Bone marrow (tissue), 2 donors: ENCODE results near the gene B4GALT6.

Source experiments
- DNase-seq, 2 donors: peaks; one replicate each; lab custom pipeline; 2025; lab: John Stamatoyannopoulos, UW

The B4GALT6 gene

DNA sequence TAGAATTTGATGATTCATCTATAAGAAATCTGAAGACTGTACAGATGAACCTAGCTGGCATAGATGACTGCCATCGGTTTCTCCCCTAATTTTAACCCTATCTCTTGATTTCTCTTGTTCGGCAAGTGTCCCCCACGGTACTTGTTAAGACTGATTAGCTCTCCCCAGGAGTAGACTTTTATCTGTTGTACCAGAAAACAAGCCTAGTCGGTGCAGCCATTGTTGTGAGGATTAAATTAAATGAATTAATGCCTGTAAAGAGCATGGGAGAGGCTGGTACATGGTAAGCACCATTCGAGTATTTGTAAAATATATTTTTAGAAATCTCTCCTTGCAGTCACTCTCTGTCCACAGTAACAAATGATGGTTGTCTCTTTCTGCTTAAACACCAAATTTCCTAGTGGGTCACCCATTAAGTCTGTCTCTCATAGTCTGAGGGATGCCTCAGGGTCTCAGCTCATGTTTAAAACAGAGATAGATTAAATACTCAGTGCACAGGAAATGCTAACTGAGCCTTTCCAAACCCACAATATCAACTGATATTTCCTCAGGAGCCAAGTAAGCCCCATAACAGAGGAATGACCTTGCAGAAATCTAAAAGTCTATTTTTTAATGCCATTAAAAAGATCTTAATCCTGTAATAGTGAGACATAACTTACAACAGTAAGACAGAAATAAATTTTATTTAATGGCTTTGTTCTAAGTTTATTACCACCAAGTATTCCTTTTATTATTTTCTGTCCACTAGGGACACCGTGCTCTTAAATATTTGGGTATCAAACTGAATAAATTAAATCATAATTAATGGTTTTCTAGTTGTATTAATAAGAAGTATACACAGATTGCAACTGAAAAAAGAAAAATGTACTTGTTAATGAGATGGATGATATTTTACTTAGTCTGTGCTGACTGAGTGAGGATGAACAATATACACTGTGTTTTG is 2.9 kb upstream of the B4GALT6 start:
- no peak for DNase-seq

DNA sequence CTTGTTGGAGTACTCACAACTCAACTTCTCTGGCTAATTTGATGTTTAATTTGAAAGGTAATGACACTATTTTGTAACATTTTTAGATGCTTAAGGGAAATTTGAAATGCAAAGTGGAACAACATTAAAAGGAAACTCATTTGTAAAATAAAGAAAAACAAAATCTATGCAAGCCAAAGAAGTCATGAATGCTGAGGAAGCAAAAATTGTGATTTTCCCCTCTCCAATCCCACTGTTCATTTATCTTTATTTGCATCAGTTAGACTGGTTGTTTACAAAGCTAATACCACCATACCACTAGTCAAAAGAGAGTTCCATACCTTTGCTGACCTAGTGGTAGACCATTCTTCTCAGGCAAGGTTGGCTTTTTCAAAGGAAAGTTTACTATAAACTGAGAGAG is 2.2 kb upstream of the B4GALT6 start:
- DNase-seq = no peak

DNA sequence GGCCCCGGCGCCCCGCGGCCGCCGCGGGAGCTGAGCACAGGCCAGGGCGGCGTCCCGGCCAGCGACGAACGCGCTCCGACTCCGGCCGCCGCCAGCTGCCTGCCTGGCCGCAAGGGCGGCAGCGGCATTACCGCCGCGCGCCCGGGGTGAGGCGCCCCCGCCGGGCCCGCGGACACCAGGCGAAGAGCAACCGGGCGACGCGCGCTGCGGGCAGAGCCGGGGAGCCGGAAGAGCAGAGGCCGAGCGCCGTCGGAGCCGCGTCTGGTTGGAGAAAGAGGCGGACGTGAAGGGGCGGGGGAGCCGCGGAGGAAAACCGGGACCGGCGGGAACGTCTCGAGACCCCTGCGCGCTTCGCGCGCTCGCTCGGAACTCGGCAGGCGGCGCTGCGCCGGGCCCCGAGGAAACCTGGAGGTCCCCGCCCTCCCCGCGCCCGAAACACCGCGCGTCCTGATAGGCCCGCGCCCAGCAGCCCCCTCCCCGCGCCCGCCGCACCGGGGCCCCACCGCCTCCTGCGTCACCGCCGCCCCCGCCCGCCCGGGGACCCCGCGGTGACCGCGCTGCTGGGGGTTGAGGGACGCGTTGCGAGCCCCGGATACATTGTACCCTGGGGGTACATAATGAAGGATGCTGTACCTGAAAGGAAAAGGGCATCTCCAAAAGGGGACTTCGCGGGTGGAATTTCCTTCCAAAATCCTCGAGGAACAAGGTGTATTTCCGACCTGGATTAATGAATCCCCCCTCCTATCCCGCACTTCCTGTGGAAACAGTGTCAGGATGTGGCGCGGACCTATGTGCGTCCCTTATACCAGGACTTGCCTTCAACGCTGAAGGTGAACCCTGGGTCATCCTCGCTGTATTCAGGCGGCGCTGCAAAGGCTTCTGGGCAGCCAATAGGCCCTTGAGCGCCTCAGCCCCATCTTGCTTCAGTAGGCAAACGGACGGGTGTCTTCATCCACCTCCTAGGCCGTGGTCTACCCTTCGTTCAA is 1.0 kb upstream of the B4GALT6 start:
- peak; percentile 40 to 80 for DNase-seq

DNA sequence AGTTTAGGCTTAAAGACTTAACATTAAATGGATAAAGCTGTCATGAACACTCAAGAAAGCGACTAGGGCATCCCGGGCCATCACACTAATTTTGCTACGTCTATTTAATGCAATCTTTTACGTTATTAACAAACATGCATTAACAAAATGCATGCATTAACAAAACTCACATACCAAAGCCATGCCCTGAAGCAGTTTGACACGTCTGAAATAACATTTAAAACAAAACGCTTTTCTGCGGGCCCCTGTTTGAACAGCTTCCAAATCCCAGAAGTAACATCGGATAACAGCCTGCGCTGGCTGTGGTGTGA is 458 bp downstream of the B4GALT6 start:
- no peak for DNase-seq

DNA sequence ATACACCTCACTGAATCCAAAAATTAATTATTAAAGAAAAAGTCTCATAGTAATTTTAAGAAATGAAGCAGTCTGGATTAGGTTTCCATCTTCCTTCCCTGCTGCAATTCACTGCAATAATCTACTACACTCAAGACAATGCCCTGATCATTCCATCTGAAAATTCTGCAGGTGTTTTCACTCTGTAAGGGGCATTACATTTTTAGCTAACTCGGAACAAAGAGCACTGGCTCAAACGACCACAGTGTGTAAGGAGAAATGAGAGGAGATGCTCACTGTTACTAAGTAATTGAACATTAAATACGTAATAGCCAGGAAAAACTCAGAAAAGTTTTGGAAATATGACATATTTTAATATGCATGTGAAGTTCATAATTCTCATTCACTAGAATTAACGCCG is 1.3 kb downstream of the B4GALT6 start:
- no peak for DNase-seq

DNA sequence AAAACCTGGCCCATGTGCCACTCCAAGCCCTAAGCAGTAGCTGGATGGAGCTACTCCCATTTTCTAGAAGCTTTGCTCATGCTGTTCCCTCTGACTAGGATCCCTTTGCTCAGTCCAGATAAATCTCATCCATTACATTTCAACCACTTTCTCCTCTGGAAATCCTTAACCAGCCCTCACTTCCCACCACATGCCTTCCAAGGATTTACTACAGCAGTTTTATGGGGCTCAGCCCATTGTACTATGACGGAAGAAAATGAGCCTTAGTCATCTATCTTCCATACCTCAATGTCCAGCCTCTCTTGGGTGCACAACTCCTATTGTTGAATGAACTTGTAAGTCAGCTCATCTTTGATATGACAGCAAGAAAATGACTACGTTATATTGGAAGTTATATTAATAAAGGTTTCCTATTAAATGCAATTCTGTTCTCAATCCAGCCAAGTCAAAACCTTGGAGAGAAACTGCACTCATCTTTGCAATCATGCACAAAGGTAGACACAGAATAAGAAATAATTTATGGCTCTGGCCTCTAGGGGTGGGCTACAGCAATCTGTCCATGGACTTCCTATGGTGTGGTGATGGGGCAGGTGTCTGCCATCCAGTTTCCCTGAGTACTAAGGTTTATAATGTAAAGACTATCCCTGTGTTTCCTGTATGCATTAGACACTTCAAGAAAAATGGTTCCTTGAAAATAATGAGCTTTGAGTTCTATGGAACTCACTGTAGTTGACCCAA is 3.4 kb downstream of the B4GALT6 start:
- no peak for DNase-seq

DNA sequence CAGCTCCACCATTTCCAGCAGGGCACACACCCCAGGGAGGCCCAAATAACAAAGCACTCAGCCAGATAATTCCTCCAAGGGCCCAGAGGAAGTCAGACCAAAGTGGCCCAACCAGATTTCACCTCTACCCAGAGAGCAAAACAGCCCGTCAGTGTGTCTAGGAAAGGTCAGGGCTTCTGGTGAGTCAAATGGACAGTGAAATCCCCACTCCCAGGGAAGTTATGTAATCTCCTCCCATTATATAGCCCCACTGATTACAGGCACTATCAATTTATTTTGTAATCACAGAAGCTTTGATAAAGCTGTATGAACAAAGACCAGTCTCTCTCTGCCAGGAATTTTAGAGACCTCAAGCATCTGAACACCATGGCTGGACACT is 4.0 kb downstream of the B4GALT6 start:
- DNase-seq = no peak

DNA sequence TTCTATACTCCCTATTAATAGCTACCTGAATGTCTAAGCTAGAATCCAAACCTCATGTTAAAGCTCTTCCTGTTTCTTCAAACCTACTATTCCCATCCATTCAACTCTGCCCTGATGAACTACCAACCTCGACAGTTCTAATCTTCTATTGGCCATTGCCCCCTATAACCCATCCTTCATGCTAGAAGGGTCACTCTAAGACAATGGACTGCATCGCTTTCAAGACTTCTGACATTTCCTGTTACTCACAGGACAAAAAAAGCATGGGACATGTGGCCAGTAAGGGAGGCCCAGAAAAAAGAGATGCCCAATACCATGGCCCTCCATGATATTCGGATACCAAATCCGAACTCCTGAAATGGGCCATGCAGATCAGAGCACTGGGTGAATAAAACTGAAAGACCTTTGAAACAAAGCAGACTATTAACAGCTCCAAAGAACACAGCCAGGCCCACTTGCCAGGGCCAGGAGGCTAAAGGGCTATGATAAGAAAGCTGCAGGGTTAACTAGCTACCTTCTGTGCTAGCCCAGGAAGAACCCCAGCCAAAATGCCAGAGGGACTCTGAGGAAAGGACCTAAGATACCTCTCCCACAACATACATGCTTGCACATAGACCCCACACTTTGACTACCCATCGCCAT is 4.5 kb downstream of the B4GALT6 start:
- no peak for DNase-seq

DNA sequence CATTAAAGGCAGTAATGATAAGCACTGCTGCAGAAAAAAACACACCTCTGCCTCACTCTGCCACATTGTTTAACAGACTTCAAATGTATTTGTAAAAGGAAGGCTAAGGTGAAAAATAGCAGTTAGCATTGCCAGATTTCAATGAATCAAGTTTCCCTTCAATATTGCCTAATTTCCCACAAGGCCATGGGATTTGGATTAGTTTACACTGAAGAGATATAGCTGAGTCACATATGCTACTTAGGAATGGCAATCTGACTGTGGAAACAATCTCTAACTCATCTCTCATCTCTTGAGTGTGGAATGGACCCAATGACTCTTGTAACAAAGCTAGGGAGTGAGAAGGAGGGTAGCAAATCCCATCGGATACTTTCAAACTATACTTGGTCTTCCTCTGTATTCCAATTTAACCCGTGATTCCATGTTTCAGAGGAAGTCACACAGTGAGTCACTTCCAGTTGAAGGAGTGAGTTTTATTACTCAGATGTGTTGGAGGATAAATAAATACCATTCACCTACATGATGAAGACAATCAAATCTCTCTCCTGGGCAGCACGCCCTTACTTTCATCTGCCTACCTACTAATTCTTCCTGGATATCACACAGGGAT is 5.1 kb downstream of the B4GALT6 start:
- DNase-seq = no peak

DNA sequence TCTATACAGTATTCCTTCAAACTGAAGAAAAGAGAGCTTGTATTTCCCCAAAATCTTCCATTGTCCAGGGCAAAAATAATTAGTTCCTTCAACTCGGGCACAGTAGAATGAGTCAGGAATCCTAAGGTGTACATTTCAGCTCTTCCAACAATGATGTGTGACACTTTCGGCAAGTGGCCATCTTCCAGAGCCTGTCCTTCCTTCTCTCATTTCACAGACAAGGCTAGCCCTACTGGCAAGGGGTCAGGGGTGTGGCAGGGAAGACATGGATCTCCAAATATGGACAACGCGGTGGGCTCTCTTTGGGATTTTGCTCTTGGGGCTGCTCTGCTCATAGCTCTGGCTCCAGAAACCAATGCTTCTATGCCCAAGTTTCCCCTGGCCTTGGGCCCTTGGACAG is 6.0 kb downstream of the B4GALT6 start:
- DNase-seq = no peak

DNA sequence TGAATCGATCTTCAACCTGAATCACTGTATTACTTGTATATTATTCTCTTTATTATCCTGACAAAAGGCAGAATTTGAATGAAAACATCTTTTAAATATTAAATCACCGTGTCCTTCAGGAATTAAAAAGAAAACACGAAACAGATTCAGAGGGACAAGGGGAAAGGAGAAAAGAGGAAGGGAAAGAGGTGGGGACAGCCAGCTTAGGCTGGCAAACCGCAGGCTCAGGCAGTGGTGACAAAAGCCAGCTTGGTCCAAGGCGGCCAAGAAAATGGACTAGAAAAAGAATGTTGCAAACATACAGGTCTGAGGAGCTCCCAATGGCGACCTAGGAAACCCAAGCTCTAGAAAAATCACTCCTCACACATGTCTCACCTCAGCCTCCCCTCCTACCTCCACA is 6.8 kb downstream of the B4GALT6 start:
- DNase-seq = no peak

DNA sequence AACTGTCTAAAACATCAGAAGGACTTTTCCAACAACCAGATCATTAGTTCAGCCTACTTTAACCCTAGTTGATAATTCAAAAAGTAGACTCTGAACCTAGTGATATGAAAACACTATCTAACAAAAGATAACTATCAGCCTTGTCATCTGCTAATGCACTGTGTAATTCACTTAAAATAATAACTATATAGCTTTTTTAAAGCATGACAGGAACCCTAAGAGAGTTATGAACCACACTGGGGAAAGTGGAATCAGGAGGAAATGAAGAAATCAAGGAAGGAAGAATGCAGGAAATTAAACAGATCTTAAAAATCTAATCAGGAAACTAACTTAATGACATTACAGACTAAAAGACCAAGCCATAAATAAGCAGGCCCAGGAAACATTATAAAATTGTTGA is 9.0 kb downstream of the B4GALT6 start:
- DNase-seq = no peak

DNA sequence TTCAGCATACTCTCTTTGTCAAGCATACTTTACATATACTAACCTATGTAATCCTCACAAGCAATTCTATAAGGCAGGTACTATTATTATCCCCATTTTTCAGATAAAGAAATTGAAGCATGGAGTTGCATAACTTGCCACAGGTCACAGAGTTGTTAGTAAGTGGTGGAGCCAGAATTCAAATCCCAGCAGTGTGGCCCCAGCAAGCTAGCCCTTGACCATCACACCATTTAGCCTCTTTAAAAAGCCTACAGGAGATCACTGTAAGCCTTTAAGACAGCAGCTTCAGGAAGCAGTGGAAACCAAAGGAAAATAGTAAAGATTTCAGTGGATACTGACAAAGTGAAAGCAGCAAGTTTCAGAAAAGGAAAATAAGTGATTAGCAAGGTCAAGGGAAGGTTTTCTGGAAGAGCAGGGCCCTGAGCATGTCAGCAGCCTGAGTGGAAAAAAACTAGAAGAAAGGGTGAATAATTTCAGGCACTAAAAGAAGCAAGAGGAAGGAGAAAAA is 11.7 kb downstream of the B4GALT6 start:
- DNase-seq = no peak

DNA sequence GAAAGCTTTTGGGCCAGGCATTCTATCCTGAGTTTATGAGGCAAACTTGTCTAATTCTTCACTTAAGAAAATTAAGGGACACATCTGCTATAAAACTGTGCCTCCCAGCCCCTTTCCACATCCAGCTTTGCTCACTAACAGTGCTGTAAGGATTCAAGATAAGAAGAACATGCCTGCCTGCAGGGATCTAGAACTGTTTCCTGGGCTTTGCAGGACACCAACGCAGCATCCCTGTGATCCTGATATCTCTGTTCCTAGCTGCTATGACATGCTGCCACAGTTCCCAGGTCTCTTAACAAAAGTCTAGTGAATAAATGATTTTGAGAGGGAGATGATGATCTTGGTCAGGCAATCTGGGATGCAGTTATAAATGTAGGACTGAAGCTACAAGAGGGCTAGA is 12.4 kb downstream of the B4GALT6 start:
- DNase-seq = no peak

DNA sequence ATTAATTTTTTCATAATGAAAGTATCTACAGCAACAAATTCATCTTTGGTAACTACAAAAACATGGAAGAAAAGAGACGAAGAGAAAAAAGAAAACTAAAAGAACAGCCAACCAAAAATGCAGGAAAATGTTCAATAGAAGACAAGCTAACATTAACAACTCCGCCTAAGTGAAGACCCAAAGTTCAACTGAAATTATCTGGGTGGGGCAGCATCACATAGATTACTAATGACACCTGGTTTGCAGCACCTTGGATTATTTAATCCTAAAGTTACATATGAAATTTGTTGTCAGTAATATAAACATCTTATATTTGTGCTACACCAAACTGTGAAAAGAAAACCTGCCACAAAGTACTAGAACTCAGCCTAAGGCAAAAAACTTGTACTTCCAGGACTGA is 14.8 kb downstream of the B4GALT6 start:
- no peak for DNase-seq

DNA sequence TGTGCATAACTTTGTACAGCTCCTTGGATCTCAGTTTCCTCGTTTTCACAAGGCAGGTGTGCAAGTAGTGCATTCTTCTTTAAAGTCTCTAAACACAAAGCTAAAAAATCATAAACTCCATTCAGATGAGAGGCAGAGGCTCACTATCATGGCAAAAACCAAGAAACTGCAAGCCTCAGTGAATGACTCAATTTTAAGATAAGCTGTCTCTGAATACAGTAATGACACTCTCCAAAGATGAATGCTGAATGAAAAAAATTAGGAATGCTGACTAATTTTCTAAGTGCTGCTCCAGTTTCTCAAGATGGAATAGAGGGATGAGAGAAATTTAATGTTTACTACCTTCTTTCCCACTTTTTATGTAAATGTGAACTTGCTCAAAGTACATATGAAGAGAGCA is 17.2 kb downstream of the B4GALT6 start:
- DNase-seq = no peak

DNA sequence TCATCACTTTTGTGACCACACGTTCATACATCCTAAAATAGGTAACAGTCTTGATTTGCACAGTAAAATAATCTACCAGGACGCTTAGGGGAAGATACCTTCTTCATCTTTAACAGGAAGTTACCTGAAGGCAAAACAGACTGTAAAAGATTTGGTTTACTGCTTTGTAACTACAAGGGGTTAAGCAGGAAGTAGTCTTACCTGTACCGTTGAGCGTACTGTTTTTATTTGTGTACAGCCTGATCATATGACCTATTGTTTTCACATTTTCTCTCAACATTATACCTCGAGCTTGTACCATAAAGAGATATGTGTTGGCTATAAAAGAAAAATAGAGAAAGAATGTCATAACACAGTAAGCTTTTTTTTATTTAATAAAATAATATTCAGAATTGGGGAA is 18.3 kb downstream of the B4GALT6 start:
- DNase-seq = no peak

DNA sequence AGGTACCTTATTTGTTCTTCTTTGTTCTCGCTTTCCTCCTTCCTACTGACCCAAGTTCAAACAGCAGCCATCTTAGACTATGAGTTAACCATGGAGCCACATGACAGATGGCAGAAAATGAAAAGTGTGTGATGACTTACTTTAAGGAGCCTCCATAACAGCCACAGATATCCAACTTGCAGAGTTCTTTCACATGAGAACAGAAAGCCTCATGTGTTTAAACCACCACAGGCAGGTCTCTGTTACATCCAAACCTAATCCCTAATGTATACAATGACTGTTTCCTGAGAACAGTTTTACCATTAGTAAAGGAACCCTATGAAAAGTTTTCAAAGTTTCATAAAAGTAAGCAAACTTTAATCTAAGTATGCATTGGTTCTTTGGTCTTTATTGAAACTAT is 20.3 kb downstream of the B4GALT6 start:
- DNase-seq = no peak

DNA sequence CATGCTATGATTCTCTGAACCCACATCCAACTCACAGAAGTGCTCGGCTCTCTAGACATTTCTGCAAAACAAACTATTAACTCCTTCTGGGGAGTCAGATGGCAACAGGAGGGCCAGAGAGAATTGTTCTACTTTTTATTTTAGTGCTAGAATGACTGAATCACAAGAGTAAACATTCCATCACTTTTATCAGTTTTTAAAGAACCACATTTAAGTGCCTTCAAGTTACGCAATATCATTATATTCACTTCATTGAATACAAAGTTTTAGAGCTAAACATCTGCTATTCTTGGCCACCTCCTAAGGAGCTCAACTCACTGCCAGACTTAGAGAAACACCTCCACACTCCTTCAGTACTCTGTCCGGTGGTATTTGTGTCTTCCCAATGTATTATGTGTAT is 22.4 kb downstream of the B4GALT6 start:
- no peak for DNase-seq

DNA sequence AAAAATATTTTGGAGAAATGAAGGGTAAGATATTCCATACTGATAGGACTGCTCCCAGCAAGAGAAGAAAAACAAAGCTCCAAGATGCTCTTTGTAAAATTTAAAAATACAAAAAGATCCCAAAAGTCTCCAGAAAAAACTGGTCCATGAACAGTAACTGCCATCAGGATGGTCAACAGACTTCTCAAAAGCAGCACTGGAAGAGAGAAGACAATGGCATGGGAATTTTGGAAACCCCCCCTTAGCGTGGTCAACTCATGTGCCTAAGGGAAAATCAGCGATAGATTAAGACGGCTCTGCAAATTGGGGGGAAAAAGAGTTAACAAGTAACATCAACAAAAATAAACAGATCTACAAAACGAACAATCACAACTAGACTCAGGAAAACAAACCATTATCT is 23.6 kb downstream of the B4GALT6 start:
- no peak for DNase-seq

DNA sequence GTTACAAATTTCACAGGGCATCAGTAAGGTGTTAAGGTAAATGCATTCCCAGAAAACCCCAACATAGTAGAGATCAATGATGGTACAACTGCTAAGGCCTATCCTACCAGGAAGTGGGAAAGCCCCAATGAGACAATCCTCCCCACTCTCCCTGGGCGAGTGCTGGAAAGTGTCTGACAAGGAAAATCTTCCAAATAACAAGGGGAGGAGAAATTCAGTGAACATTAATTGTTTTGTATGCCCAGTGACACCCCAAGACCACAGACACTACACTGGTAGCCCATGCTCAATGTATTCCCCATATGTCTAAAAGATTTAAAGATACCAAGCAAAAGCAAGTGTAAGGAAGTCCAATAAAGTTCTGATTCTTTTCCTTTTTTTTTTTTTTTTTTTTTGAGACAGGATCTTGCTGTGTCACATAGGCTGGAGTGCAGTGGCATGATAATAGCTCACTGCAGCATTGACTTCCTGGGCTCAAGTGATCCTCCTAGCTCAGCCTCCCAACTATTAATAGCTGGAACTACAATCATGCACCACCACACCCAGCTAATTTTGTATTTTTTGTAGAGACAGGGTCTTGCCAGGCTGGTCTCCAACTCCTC is 24.7 kb downstream of the B4GALT6 start:
- no peak for DNase-seq
